ENCODE results near the gene DUSP19. TPM values are rescaled to one million over a fixed set of nuclear protein-coding genes. Genes with fewer than 3 reads are reported as not detected.

The DUSP19 gene
- total and polyA plus RNA-seq, 2 of the 4 experiments (the other 2 are of a cell fraction) = 0.86 to 1.4 TPM

DNA sequence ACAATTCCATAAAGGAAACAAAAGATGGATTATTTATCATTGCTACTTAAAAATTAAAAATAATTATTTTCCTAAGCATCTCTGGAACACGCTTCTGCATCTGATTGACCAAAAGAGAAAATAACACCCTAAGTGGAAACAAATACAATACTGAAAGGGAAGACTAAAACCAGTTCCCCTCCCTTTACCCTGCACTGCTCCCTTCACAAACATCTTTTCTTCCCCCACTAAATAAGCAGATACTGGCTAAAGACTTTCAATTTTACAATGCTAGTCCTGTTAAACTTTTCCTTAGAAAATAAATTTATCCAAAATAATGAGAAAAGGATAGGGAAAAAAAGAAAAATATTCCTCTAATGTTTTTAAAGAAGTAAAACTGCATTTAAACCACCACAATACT is 44.6 kb upstream of the DUSP19 start:
- Histone ChIP-seq H3K9me1 (ENCODE audit: insufficient read depth, low read length) (peaks cover 7% of the 10 kb centered on the region; the same call in 1 of the 2 replicates), H3K4me3 (ENCODE audit: insufficient read depth, low read depth, low read length) (no peak overlapping the region), H2BK5ac (ENCODE audit: low read depth, low read length, poor library complexity, severe bottlenecking) (no peak overlapping the region), H3K4ac (ENCODE audit: low read depth, low read length) (no peak overlapping the region), H2BK20ac (ENCODE audit: low read depth, low read length) (no peak overlapping the region), H4K5ac (ENCODE audit: low read depth, low read length) (no peak overlapping the region), H4K91ac (ENCODE audit: insufficient read depth, low read depth, low read length) (no peak overlapping the region), H3K4me1 (ENCODE audit: control insufficient read depth, insufficient read depth, low read length) (peaks cover 5% of the 10 kb centered on the region), H2AK9ac (replicated peaks; ENCODE audit: low read depth, low read length, poor library complexity) (no peak overlapping the region), H2AK5ac (ENCODE audit: low read depth, low read length) (no peak overlapping the region), H3K36me3 (ENCODE audit: control insufficient read depth, insufficient read depth, low read length) (no peaks in the 10 kb centered on the region), H3K23ac (ENCODE audit: low read depth, low read length) (no peak overlapping the region), H4K8ac (ENCODE audit: low read depth in 2 of 2, low read length in 2 of 2) (no peak overlapping the region), H3K27ac (ENCODE audit: insufficient read depth, low read length) (no peak overlapping the region), H3K14ac (replicated peaks; ENCODE audit: low read depth, low read length) (0 out of 2 replicates have a peak overlapping the region, but pooled peaks have one; percentile 40), H3K79me1 (ENCODE audit: low read depth in 1 of 2, low read length in 2 of 2) (peaks cover 0 to 20% of the 10 kb centered on the region in 2 experiments; a peak in 2 of 4 replicates), H3K9ac (ENCODE audit: low read depth, low read length) (no peak overlapping the region), H2BK120ac (ENCODE audit: low read depth, low read length) (no peak overlapping the region), H3K9me3 (ENCODE audit: control insufficient read depth, insufficient read depth, low read length) (no peaks in the 10 kb centered on the region), H3K4me2 (ENCODE audit: low read depth, low read length) (no peak overlapping the region), H3K56ac (ENCODE audit: extremely low read depth, insufficient read depth, low read length) (no peak overlapping the region), H3K18ac (ENCODE audit: low read depth, low read length) (no peak overlapping the region), H3K27me3 (ENCODE audit: control insufficient read depth, insufficient read depth, low read length) (no peaks in the 10 kb centered on the region), H2BK15ac (ENCODE audit: low read depth, low read length) (no peak overlapping the region), H2AFZ (replicated peaks; ENCODE audit: low read length, poor library complexity) (no peak overlapping the region), H4K20me1 (ENCODE audit: insufficient read depth, low read length) (peaks cover 66% of the 10 kb centered on the region)
- WGBS, 2 experiments (ENCODE audit: extremely low coverage in 2 of 2, insufficient read length in 1 of 2) = no CpG with 5 or more reads among the region's 1 CpG
- DNase-seq = no peak
- POLR2A ChIA-PET (ENCODE audit: unreplicated experiment) = no interaction called here
- no peak for ATAC-seq (ENCODE audit: low read depth)
- in situ Hi-C loops (cut with MboI; ENCODE audit: low sequenced_read_pairs) = no loop called here
- BruUV-seq (replicated peaks) = no TSS peak
- dilution Hi-C loops (cut with HindIII; ENCODE audit: low sequenced_read_pairs, unreplicated experiment) = no loop called here
- intact Hi-C loops (cut with micrococcal nuclease) = loop anchor here (10.0 kb wide), 1 partner anchor 439 kb away; no protein-coding TSS in a partner anchor
- TF ChIP-seq FOS (IDR thresholded peaks at IDR 0.05; ENCODE audit: low read depth, low read length) = no peak
- no peak for TF ChIP-seq RFX5 (IDR thresholded peaks at IDR 0.05; ENCODE audit: low read depth, low read length)
- TF ChIP-seq NFE2L2 (IDR thresholded peaks at IDR 0.05; ENCODE audit: low read depth, low read length) = no peak
- CTCF ChIA-PET = interaction anchor here (0.6 kb wide), 1 partner anchor 21 kb away, joined by 3 read pairs; no protein-coding TSS in a partner anchor
